Skeletal muscle cell (primary cell): ENCODE measurements around the gene NRCAM.
"Not testable (repeated sequence)": the region's sequence is repeated elsewhere in the genome, so short reads cannot be mapped to it uniquely, and the experiment has no call there.

Experiments
- DNase-seq: peaks from one replicate; pipeline ENCODE4 v3.0.0-alpha.2; 2010; ENCODE audit warnings: low read depth
- H3K4me3 ChIP-seq: 2 replicates; pipeline ENCODE4 v1.5.1; 2011; ENCODE audit warnings: low read depth, mild to moderate bottlenecking, control low read depth, low read length, moderate library complexity

The NRCAM gene

GRCh38 chr7:108406222-108406890 lies 49.9 kb downstream of the NRCAM start:
- DNase-seq, result peak; percentile 25

GRCh38 chr7:108404509-108405420 lies 51.5 kb downstream of the NRCAM start:
- no peak overlapping the region for H3K4me3 ChIP-seq

More at GRCh38 chr7:108406222-108406890, 49.9 kb downstream of the NRCAM start:
- no peak overlapping the region for H3K4me3 ChIP-seq

GRCh38 chr7:108403597-108404217 lies 52.5 kb downstream of the NRCAM start:
- no peak overlapping the region for H3K4me3 ChIP-seq
- DNase-seq, result no peak

More at GRCh38 chr7:108404509-108405420, 51.5 kb downstream of the NRCAM start:
- no peak for DNase-seq

GRCh38 chr7:108402865-108403264 lies 53.4 kb downstream of the NRCAM start:
- no peak overlapping the region for H3K4me3 ChIP-seq
- no peak for DNase-seq

- no peak overlapping the region for H3K4me3 ChIP-seq
- DNase-seq, result no peak
Observed at GRCh38 chr7:108396080-108396479, 60.2 kb downstream of the NRCAM start.

- no peak overlapping the region for H3K4me3 ChIP-seq
- DNase-seq, result no peak
Observed at GRCh38 chr7:108395426-108395825, 60.8 kb downstream of the NRCAM start.

- not testable (repeated sequence) for H3K4me3 ChIP-seq, DNase-seq
Observed at GRCh38 chr7:108393097-108393496, 63.1 kb downstream of the NRCAM start.

GRCh38 chr7:108387686-108388085 lies 68.5 kb downstream of the NRCAM start:
- not testable (repeated sequence) for H3K4me3 ChIP-seq, DNase-seq

- no peak for DNase-seq
Observed at GRCh38 chr7:108385834-108386422, 70.3 kb downstream of the NRCAM start.

GRCh38 chr7:108384716-108385483 lies 71.3 kb downstream of the NRCAM start:
- no peak for DNase-seq
- no peak overlapping the region for H3K4me3 ChIP-seq

More at GRCh38 chr7:108385834-108386422, 70.3 kb downstream of the NRCAM start:
- no peak overlapping the region for H3K4me3 ChIP-seq

GRCh38 chr7:108382932-108383331 lies 73.3 kb downstream of the NRCAM start:
- no peak overlapping the region for H3K4me3 ChIP-seq
- DNase-seq, result no peak

GRCh38 chr7:108380517-108380916 lies 75.7 kb downstream of the NRCAM start:
- H3K4me3 ChIP-seq, result no peak overlapping the region
- no peak for DNase-seq

GRCh38 chr7:108376206-108376605 lies 80.0 kb downstream of the NRCAM start:
- H3K4me3 ChIP-seq, result no peak overlapping the region
- DNase-seq, result no peak

- DNase-seq, result no peak
- no peak overlapping the region for H3K4me3 ChIP-seq
Observed at GRCh38 chr7:108375668-108376067, 80.6 kb downstream of the NRCAM start.

GRCh38 chr7:108374899-108375298 lies 81.3 kb downstream of the NRCAM start:
- no peak for DNase-seq
- no peak overlapping the region for H3K4me3 ChIP-seq

GRCh38 chr7:108372618-108373017 lies 83.6 kb downstream of the NRCAM start:
- H3K4me3 ChIP-seq, result no peak overlapping the region
- DNase-seq, result peak; percentile 26

- H3K4me3 ChIP-seq, result no peak overlapping the region
- no peak for DNase-seq
Observed at GRCh38 chr7:108370616-108371015, 85.6 kb downstream of the NRCAM start.

- H3K4me3 ChIP-seq, result no peak overlapping the region
- no peak for DNase-seq
Observed at GRCh38 chr7:108368466-108368865, 87.8 kb downstream of the NRCAM start.

- H3K4me3 ChIP-seq, result no peak overlapping the region
- no peak for DNase-seq
Observed at GRCh38 chr7:108367946-108368345, 88.3 kb downstream of the NRCAM start.
